ENCODE results near the gene SPINT3.

GRCh38 chr20:45527294-45527693 is 11.9 kb upstream of the SPINT3 start:
- no peak for TF ChIP-seq CTCF (IDR thresholded peaks at IDR 0.05)
- TF ChIP-seq POLR2A (IDR thresholded peaks at IDR 0.05): no peak

Data from lower leg skin (tissue), 3 donors.